Measurements from ENCODE around the gene PRDM11. TPM values are rescaled to one million over a fixed set of nuclear protein-coding genes. Genes with fewer than 3 reads are reported as not detected.

The PRDM11 gene
- total RNA-seq, 1 donor from 2014 or later = 24.0 TPM

DNA sequence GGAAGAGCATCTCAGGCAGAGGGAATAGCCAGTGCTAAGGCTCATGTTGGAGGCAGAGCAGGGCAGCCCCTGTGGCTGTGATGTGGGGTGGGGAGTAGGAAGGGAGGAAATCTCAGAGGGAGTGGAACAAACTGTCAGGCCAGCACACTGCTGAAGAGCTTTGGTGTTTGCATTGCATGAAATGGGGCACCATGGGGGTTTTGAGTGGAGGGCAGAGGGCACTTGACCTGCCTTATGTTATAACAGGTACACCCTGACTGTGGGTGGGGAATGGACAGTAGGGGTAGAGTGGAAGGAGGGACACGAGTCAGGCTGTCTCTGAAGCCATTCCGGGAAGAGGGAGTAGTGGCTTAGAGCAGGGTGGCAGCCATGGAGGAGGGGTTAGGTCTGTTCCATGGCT, 24.0 kb downstream of the PRDM11 start:
- H3K27me3 Mint-ChIP-seq = no peaks in the 10 kb centered on the region
- TF ChIP-seq CTCF (conservative IDR thresholded peaks at IDR 0.05) = no peak
- H3K36me3 Mint-ChIP-seq = no peaks in the 10 kb centered on the region
- H3K4me1 Mint-ChIP-seq (ENCODE audit: unreplicated experiment) = peaks cover 14% of the 10 kb centered on the region
- H3K4me3 Mint-ChIP-seq = no peak overlapping the region
- no peak overlapping the region for H3K27ac Mint-ChIP-seq
- DNase-seq (ENCODE audit: extremely low spot score, unreplicated experiment) = no peak
- H3K9me3 Mint-ChIP-seq = no peaks in the 10 kb centered on the region

- Mint-ChIP-seq H3K36me3 (no peaks in the 10 kb centered on the region), H3K4me3 (no peak overlapping the region), H3K27ac (no peak overlapping the region), H3K27me3 (no peaks in the 10 kb centered on the region), H3K9me3 (no peaks in the 10 kb centered on the region), H3K4me1 (ENCODE audit: unreplicated experiment) (peaks cover 14% of the 10 kb centered on the region)
- TF ChIP-seq CTCF (conservative IDR thresholded peaks at IDR 0.05) = no peak
- DNase-seq (ENCODE audit: extremely low spot score, unreplicated experiment) = no peak
Measured at GRCh38 chr11:45171550-45171949, 25.1 kb downstream of the PRDM11 start.

DNA sequence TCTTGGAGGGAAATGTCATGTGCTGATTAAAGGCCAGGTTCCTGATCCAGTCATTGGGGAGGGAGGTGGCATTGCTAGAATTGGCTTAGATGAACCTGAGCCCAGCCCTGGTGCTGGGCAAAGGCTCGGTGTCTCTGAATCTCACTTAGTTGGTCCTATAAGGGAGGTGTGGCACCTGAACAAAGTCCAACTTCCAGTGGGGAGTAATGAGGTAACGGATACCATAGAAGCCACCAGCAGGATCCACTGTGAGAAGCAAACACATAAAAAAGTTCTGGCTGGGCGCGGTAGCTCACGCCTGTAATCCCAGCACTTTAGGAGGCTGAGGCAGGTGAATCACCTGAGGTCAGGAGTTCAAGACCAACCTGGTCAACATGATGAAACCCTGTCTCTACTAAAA, 26.6 kb downstream of the PRDM11 start:
- H3K4me1 Mint-ChIP-seq (ENCODE audit: unreplicated experiment) = peaks cover 23% of the 10 kb centered on the region
- no peak overlapping the region for H3K27ac Mint-ChIP-seq
- H3K27me3 Mint-ChIP-seq = no peaks in the 10 kb centered on the region
- no peaks in the 10 kb centered on the region for H3K36me3 Mint-ChIP-seq
- DNase-seq (ENCODE audit: extremely low spot score, unreplicated experiment) = no peak
- TF ChIP-seq CTCF (conservative IDR thresholded peaks at IDR 0.05) = no peak
- H3K4me3 Mint-ChIP-seq = no peak overlapping the region
- H3K9me3 Mint-ChIP-seq = no peaks in the 10 kb centered on the region

GRCh38 chr11:45174168-45174835, 27.9 kb downstream of the PRDM11 start:
- no peak overlapping the region for H3K4me3 Mint-ChIP-seq
- H3K27me3 Mint-ChIP-seq = no peaks in the 10 kb centered on the region
- no peak for TF ChIP-seq CTCF (conservative IDR thresholded peaks at IDR 0.05)
- no peaks in the 10 kb centered on the region for H3K9me3 Mint-ChIP-seq
- H3K36me3 Mint-ChIP-seq = no peaks in the 10 kb centered on the region
- H3K27ac Mint-ChIP-seq = no peak overlapping the region
- DNase-seq (ENCODE audit: extremely low spot score, unreplicated experiment) = no peak
- peaks cover 32% of the 10 kb centered on the region for H3K4me1 Mint-ChIP-seq (ENCODE audit: unreplicated experiment)

GRCh38 chr11:45174963-45175362, 28.5 kb downstream of the PRDM11 start:
- Mint-ChIP-seq H3K4me1 (ENCODE audit: unreplicated experiment) (peaks cover 30% of the 10 kb centered on the region), H3K4me3 (no peak overlapping the region), H3K27me3 (no peaks in the 10 kb centered on the region), H3K9me3 (no peaks in the 10 kb centered on the region), H3K27ac (no peak overlapping the region), H3K36me3 (no peaks in the 10 kb centered on the region)
- no peak for DNase-seq (ENCODE audit: extremely low spot score, unreplicated experiment)
- TF ChIP-seq CTCF (conservative IDR thresholded peaks at IDR 0.05) = no peak

DNA sequence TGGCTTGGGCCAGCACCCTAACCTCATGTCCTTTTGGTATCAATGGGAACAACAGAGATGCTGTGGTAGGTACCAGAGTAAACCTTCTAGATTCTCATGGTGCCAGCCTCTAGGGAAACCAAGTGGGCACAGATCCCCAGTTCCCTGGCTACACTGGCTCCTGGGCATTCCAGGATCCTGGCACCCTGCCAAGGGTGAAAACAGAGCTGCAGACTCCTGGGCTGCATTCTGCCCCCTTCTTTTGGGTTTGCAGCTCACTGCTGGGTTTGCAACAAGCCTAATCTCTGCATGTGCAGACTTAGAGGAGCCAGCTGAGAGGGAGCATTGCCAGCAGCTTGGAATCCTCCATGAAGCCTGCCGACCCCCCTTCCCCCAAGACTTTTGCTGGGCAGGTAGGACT, 30.6 kb downstream of the PRDM11 start:
- Mint-ChIP-seq H3K4me1 (ENCODE audit: unreplicated experiment) (peaks cover 37% of the 10 kb centered on the region), H3K9me3 (no peaks in the 10 kb centered on the region), H3K27me3 (no peaks in the 10 kb centered on the region), H3K36me3 (no peaks in the 10 kb centered on the region), H3K27ac (no peak overlapping the region), H3K4me3 (no peak overlapping the region)
- no peak for DNase-seq (ENCODE audit: extremely low spot score, unreplicated experiment)
- no peak for TF ChIP-seq CTCF (conservative IDR thresholded peaks at IDR 0.05)

Data from type B pancreatic cell (in vitro differentiated cells).